HG02885 (cell line): Measurements from ENCODE around the gene VAV2.

Source experiments
- ATAC-seq: cut with Tn5 transposase; IDR thresholded peaks from one replicate; pipeline ENCODE4 v1.9.1; 2021; ENCODE audit warnings: mild to moderate bottlenecking; ENCODE audit not compliant: unreplicated experiment, poor library complexity

The VAV2 gene

GRCh38 chr9:133843250-133843649 lies 148.9 kb downstream of the VAV2 start:
- no peak for ATAC-seq

DNA sequence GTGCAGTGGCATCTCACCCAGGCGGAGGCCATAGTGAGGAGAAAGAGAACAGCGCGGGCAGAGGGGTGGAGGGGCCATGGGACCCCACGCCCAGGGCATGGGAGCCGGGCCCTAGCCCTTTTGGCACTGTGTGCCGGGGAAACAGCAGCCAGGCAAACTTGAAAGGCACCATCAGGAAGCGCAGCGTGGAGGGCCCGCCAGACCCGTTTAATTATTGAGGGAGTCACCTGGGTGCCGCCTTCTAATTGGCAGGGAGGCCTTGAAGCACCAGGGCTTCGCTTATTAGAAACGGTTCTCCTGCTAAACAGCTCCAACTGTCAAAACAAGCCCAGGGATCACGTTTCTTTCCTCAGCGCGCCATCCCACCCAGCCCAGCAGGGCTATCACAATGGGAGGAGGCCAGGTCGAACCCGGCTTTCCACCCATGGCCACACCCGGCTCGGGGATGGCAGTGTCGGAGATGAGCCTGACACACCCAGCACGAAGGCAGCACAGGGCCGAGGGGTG lies 149.3 kb downstream of the VAV2 start:
- no peak for ATAC-seq

GRCh38 chr9:133842174-133842573 lies 149.9 kb downstream of the VAV2 start:
- no peak for ATAC-seq

DNA sequence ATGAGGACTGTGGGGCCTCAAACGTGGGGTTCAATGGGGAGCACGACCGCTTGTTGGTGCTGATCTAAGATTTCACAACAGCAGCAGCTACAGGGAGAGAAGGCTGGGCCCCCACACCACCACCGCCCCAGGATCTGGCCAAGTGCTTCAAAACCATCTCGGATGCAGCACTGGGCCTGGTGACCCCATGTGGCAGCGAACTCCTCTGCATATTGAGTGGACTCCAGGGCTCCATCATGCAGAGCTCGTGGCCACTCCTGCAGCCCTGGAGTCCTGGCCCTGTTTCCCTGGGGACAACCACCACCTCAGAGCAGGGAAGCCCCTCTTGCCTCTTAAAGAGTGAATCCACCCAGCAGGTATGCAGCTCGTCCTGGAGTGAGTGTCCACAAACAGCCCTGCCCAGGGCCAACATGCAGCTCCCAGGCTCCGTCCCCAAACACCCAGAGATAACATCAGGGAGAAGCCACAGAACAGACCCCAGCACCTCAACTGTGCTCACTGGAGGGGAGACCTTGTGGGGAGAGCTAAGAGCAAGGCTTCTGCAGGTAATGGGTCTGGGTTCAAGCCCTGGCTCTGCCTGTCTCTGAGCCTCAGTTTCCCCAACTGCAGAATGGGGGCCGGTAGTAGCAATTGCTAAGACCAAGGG lies 150.8 kb downstream of the VAV2 start:
- ATAC-seq, result no peak

DNA sequence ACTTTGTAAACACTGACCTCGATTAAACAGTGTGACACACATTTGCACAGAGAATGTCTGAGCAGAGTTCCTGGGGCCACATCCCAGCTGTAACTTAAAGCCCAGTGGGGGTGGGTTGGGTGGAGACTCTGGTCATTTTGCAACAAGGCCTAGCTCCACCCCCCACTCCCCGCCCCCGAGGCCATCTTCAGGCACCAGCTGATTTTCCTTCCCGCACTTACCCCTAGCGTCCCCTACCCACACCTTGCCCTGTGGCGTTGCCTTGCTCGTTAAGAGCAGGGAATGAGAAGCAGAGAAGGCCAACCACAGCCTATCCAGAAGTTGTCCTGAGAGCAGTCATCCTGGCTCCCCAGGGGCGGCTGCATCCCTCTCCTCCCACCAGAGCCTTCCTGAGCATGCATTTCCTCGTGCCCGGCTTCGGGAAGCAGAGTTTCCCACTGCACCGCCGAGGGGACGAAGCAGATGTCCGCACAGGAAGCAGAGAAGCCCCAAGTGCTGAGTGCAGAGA lies 152.2 kb downstream of the VAV2 start:
- ATAC-seq, result no peak

DNA sequence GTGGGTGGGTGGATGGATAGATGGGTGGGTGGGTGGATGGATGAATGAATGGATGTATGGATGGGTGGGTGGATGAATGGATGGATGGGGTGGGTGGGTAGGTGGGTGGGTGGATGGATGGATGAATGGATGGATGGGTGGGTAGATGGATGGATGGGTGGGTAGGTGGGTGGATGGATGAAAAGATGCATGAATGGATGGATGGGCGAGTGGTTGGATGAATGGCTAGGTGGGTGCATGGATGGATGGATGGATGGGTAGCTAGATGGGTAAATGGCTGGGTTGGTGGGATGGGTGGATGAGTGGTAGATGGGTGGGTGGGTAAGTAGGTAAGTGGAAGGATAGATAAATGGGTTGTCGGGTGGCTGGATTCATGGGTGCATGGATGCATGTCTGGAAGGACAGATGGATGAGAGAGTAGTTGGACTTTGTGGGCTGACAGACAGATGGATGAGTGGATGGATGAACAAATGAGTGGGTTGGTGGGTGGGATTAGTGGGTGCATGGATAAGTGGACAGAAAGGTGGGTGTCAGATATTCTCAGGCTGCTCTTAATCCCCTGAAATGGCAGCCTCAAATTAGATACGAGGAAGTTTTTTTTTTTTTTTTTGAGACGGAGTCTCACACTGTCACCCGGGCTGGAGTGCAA lies 153.1 kb downstream of the VAV2 start:
- no peak for ATAC-seq

GRCh38 chr9:133837627-133838597 lies 154.2 kb downstream of the VAV2 start:
- ATAC-seq, result no peak

- ATAC-seq, result no peak
These were observed 155.3 kb downstream of the VAV2 start for GRCh38 chr9:133836818-133837217.

DNA sequence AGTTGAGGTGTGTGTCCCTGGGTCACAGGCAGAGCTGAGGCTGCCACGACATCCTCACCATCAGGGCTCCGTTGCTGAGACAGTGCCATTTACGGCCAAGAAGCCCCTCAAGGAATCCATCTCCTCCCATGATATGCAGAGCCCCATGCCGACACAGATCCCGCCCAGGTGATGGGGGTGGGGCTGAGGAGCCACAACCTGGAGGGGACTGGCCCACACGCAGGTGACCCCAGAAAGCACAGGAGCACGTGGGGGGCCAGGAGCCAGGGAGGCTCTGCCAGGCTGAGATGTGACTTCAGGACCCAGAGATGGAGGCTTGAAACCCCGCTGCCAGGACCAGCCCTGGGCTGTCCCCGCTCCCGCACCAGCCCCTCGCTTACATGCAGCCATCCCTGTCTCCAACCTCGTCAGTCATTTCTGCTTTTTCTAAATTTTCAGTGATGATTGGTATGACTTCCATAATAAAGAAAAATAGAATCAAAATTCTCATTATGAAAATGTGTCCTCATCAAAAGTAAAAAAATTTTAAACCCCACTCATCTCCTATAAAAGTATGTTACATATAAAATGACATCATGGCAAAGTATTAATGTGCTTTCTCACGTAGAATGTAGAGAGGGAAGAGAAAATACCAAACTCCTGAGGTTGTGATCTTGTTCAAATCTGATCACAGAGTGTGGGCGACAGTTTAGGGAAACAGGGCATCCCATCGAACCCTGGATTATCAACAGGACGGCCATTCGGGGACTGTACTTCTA lies 155.9 kb downstream of the VAV2 start:
- no peak for ATAC-seq

DNA sequence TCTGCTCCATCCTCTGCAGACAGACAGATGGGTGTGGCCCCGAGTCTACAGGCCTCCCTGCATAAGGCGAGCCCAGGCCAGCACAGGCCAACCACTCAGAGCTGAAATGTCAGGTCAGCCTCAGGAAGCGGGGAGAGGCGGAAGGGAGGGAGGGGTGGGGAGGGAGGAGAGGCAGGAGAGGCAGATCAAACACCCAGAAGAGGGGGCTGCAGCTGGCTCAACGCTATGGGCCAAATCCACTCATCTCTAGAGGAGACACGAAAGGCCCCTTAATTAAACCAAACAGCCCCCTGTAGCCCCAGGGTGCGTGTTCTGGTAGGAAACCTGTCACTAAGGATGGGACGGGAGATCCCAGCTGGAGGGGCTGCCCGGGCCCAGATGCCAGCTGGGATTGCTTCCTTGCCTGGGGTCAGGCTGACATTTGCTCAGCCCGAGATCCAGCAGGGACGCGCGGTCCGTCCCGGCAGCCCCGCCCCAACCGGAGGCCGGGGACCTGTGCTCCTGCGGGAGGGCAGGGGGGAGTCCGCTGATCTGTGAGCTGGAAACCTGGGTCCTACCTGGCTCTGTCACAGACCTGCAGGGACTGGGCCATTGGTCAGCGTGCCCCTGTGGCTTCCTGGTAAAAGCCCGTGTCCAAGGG lies 156.7 kb downstream of the VAV2 start:
- ATAC-seq, result no peak

- no peak for ATAC-seq
These were observed 157.8 kb downstream of the VAV2 start for GRCh38 chr9:133834080-133834976.

GRCh38 chr9:133833388-133834025 lies 158.6 kb downstream of the VAV2 start:
- ATAC-seq, result no peak

- no peak for ATAC-seq
These were observed 159.2 kb downstream of the VAV2 start for GRCh38 chr9:133832877-133833276.

- no peak for ATAC-seq
These were observed 161.4 kb downstream of the VAV2 start for GRCh38 chr9:133830711-133831110.

GRCh38 chr9:133830310-133830709 lies 161.8 kb downstream of the VAV2 start:
- no peak for ATAC-seq

GRCh38 chr9:133828338-133828997 lies 163.7 kb downstream of the VAV2 start:
- ATAC-seq, result no peak

- no peak for ATAC-seq
These were observed 165.6 kb downstream of the VAV2 start for GRCh38 chr9:133826289-133827085.
